Choroid plexus epithelial cell (primary cell): Measurements from ENCODE around the gene NDUFA3.

ENCODE experiments used
- DNase-seq: peaks from one replicate; pipeline ENCODE4 v3.0.0-alpha.2; 2010; ENCODE audit warnings: low read depth
- H3K4me3 ChIP-seq: 2 replicates; pipeline ENCODE4 v1.5.1; 2011; ENCODE audit warnings: low read depth, mild to moderate bottlenecking, control low read depth, low read length, moderate library complexity
- CTCF ChIP-seq: conservative IDR thresholded peaks from 2 replicates; pipeline ENCODE4 v1.5.1; 2011; ENCODE audit warnings: low read depth, mild to moderate bottlenecking, control low read depth, inconsistent platforms, low read length, moderate library complexity

NDUFA3 gene

GRCh38 chr19:54124393-54124792 is 21.7 kb downstream of the NDUFA3 start:
- no peak overlapping the region for H3K4me3 ChIP-seq
- no peak for TF ChIP-seq CTCF
- no peak for DNase-seq

GRCh38 chr19:54125713-54126112 is 23.1 kb downstream of the NDUFA3 start:
- DNase-seq: no peak
- TF ChIP-seq CTCF: no peak

DNA sequence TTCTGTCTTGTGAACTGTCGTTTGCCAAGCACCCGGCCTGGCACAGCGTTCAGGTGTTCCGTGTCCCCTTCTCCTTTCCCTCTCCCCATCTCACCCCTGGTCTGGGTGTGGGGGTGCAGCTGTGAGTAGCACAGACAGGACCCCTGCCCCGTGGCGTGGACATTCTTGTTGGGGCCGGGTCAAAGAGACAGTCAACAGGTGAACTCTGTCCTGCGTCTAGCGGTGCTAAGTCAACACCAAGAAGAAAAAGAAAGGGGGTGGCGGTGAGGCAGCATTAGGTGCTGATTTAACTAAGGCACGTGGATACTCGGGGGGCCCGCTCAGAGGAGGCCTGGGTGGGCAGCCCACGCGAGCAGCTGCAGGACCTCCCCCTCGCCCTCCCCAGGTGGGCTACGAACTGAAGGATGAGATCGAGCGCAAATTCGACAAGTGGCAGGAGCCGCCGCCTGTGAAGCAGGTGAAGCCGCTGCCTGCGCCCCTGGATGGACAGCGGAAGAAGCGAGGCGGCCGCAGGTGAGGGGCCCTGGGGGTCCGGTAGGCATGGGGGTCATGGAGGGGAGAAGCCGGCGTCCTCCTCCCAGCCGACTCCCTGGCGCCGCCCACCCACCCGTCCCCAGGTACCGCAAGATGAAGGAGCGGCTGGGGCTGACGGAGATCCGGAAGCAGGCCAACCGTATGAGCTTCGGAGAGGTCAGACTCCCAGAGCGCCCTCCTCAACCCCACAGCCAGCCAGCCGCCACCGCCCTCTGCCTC is 25.2 kb downstream of the NDUFA3 start:
- no peak for TF ChIP-seq CTCF
- H3K4me3 ChIP-seq: no peak overlapping the region
- no peak for DNase-seq

More at GRCh38 chr19:54125713-54126112, 23.1 kb downstream of the NDUFA3 start:
- no peak overlapping the region for H3K4me3 ChIP-seq

- H3K4me3 ChIP-seq: no peak overlapping the region
- TF ChIP-seq CTCF: no peak
- no peak for DNase-seq
These were observed 25.7 kb downstream of the NDUFA3 start for GRCh38 chr19:54128441-54128725.

DNA sequence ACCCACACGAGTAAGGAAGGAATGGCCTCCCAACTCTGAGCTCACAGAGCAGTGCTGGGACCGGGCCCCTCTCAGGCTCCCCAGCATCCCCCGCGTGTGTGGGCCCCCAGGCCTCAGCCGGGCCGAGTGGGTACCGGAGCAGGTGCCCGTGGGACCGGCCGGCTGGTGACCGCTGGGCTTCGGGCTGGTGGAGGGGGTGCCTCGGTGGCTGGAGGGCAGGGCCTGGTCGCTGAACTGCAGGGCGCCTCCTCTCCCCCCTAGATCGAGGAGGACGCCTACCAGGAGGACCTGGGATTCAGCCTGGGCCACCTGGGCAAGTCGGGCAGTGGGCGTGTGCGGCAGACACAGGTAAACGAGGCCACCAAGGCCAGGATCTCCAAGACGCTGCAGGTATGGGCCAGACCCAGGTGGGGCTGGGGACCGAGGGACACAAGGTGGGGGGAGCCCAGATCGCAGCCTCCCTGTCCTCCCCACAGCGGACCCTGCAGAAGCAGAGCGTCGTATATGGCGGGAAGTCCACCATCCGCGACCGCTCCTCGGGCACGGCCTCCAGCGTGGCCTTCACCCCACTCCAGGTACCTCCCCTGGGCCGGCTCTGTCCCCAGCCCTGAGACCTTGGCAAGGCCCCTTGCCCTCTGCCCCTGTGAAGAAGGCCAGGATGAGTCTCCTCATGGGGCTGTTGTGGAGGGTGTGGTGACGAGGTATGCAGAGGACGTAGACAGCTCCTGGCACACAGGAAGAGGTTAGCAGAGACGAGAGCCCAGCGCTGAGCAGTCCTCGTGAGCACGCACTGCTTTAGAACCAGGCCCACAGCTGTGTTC is 26.4 kb downstream of the NDUFA3 start:
- H3K4me3 ChIP-seq: no peak overlapping the region
- DNase-seq: no peak
- TF ChIP-seq CTCF: no peak

DNA sequence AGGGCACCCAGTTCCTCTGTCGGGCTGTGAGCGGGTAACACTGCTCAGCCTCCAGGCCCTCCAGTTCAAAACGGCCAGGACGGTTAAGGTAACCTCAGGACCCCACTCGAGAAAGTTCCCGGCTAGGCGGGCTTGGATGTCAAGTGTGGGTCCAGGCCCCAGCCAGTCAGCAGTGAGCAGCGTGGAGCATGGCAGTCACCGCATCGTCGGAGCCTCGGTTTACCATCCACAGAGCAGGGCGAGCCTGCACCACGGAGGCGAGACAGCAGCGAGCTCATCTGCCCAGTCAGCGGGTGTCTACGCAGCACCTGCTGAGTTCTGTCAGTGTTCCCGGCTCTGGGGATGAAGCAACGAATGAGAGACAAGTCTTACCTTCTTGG is 27.0 kb downstream of the NDUFA3 start:
- no peak for TF ChIP-seq CTCF
- DNase-seq: no peak
- H3K4me3 ChIP-seq: no peak overlapping the region

- TF ChIP-seq CTCF: no peak
- no peak for DNase-seq
- H3K4me3 ChIP-seq: no peak overlapping the region
These were observed 30.8 kb downstream of the NDUFA3 start for GRCh38 chr19:54133312-54133956.
